Keratinocyte (primary cell): ENCODE results near the gene HELZ. TPM values are rescaled to one million over a fixed set of nuclear protein-coding genes. Genes with fewer than 3 reads are reported as not detected.

Source experiments
- DNase-seq: peaks from one replicate; pipeline ENCODE4 v3.0.0-alpha.2; 2011; ENCODE audit warnings: low read depth, missing footprints, low spot score
- FAIRE-seq: peaks from 2 replicates; lab custom pipeline; 2011; peaks lifted over from hg19 to GRCh38; lab: Jason Lieb, UNC
- H2AFZ ChIP-seq: 2 replicates; pipeline ENCODE4 v1.6.0; 2012; ENCODE audit warnings: low read length, control low read depth, inconsistent platforms; ENCODE audit not compliant: control insufficient read depth
- H3K27ac ChIP-seq: 2 replicates; pipeline ENCODE4 v1.5.1; 2011; ENCODE audit warnings: low read length; ENCODE audit not compliant: control insufficient read depth, insufficient read depth
- H3K27me3 ChIP-seq: 3 replicates; pipeline ENCODE4 v1.6.0; 2011; ENCODE audit warnings: low read length; ENCODE audit not compliant: control insufficient read depth, insufficient read depth; ENCODE audit errors: extremely low read depth
- H3K36me3 ChIP-seq, 2 experiments: 2 replicates in 1 of 2; 3 replicates in 1 of 2; pipeline ENCODE4 v1.5.1; 2011; ENCODE audit warnings: low read length in 2 of 2, mild to moderate bottlenecking in 1 of 2; ENCODE audit not compliant: control insufficient read depth in 2 of 2, insufficient read depth in 2 of 2; ENCODE audit errors: extremely low read depth in 1 of 2
- H3K4me1 ChIP-seq: 3 replicates; pipeline ENCODE4 v1.5.1; 2011; ENCODE audit warnings: low read length; ENCODE audit not compliant: control insufficient read depth, insufficient read depth; ENCODE audit errors: extremely low read depth
- H3K4me2 ChIP-seq: 3 replicates; pipeline ENCODE4 v1.6.0; 2011; ENCODE audit warnings: low read depth, low read length; ENCODE audit not compliant: control insufficient read depth, insufficient read depth; ENCODE audit errors: extremely low read depth
- H3K4me3 ChIP-seq, 3 experiments: fragments of 200-600 bp in 1 of 3; sonication (generic) in 1 of 3; 2 replicates in 2 of 3; 3 replicates in 1 of 3; pipeline ENCODE4 v1.5.1; 2011 to 2016; ENCODE audit warnings: low read length in 3 of 3, mild to moderate bottlenecking in 3 of 3, control low read depth in 2 of 3, inconsistent platforms in 1 of 3, low read depth in 1 of 3, mixed read lengths in 1 of 3, mixed run types in 1 of 3, moderate library complexity in 1 of 3; ENCODE audit not compliant: control insufficient read depth in 2 of 3, insufficient read depth in 2 of 3; ENCODE audit errors: extremely low read depth in 1 of 3
- H3K79me2 ChIP-seq: 2 replicates; pipeline ENCODE4 v1.6.0; 2012; ENCODE audit warnings: low read length; ENCODE audit not compliant: control insufficient read depth, insufficient read depth
- H3K9ac ChIP-seq: 3 replicates; pipeline ENCODE4 v1.6.0; 2011; ENCODE audit warnings: low read length; ENCODE audit not compliant: control insufficient read depth, insufficient read depth; ENCODE audit errors: extremely low read depth
- H3K9me1 ChIP-seq: 3 replicates; pipeline ENCODE4 v1.6.0; 2011; ENCODE audit warnings: low read length; ENCODE audit not compliant: control insufficient read depth, insufficient read depth; ENCODE audit errors: extremely low read depth
- H3K9me3 ChIP-seq: 2 replicates; pipeline ENCODE4 v1.5.1; 2012; ENCODE audit warnings: low read depth, low read length; ENCODE audit not compliant: control insufficient read depth
- H4K20me1 ChIP-seq: 3 replicates; pipeline ENCODE4 v1.6.0; 2011; ENCODE audit warnings: low read length; ENCODE audit not compliant: control insufficient read depth, insufficient read depth; ENCODE audit errors: extremely low read depth
- EZH2 ChIP-seq: IDR thresholded peaks from one replicate; pipeline ENCODE4 v1.6.1; 2012; ENCODE audit warnings: inconsistent platforms, mild to moderate bottlenecking, low read length, moderate library complexity
- dilution Hi-C: fragments of 300-500 bp; cut with MboI; formaldehyde crosslinking; loops from one replicate; pipeline ENCODE4 v1.7.0; 2020; ENCODE audit warnings: low sequenced_read_pairs; ENCODE audit not compliant: extremely low pct_ligation_motif_present
- polyA plus RNA-seq, 5 experiments: library from polyadenylated mRNA; depleted of rRNA in 3 of 5; stranded (reverse) in 3 of 5; stranded (forward) in 1 of 5; unstranded in 1 of 5; fragments of >200 nt; gene quantifications; 1 replicate in 1 of 5; 2 replicates in 3 of 5; 3 replicates in 1 of 5; pipeline versions ENCODE4 v1.2.1 to v1.2.3, GENCODE V29; 2011 to 2012; ENCODE audit warnings: missing spikeins in 2 of 5, low read depth in 1 of 5, low replicate concordance in 1 of 5
- TF ChIP-seq, protein P1 (sequence below), 3 experiments: IDR thresholded peaks in 1 of 3; conservative IDR thresholded peaks in 1 of 3; optimal IDR thresholded peaks in 1 of 3; 2 replicates in 2 of 3; 3 replicates in 1 of 3; pipeline versions ENCODE3 to v1.5.1; 2011; ENCODE audit warnings: low read length in 3 of 3, mild to moderate bottlenecking in 3 of 3, moderate library complexity in 2 of 3, control low read depth in 1 of 3, inconsistent platforms in 1 of 3; ENCODE audit not compliant: insufficient read depth in 2 of 3; ENCODE audit errors: extremely low read depth in 1 of 3

HELZ gene
- polyA plus RNA-seq, 1 donor (not counting 4 experiments of a cell fraction or from before 2014, with no cell fraction given): 18.2 TPM

DNA sequence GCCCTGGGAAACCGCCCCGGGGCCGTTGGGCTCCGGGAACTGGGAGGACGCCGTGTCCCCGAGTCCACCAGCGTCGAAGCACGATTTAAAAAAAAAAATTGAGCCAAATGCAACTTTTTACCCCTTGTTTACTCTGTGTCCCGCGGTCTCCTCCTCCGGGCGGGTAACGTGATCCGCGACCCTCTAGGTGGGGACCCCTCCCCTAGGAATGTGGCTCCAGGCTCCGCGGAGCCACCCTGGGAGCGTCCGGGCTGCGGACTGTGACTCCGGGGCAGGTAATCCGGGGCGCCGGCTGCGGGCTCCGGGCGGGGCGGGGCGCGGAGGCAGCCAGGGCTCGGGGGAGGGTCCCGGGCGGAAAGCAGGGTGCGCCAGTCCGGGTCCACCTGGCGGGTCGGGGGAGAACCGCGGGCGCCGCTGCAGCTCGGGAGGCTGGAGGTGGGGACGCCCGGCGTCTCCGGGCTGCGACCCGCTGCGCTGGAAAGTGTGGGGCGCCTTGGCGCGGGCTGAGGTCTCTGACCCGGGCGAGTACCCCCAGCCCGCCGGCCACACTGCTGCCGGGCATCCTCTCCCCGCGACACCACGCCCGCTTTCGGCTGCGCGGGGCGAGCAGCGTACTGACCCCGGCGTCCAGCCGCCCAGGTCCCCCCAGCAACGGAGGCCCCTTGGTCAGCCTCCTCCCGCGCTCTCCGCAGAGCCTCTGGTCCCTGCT, 852 bp upstream of the HELZ start:
- H3K9ac ChIP-seq: peak overlapping the region; percentile 95
- H3K4me1 ChIP-seq: peaks cover 27% of the 10 kb centered on the region
- peak overlapping the region; percentile 91 for H3K27ac ChIP-seq
- H3K36me3 ChIP-seq: peaks cover 0 to 3% of the 10 kb centered on the region in 2 experiments
- no peak for DNase-seq
- no peak for TF ChIP-seq EZH2
- TF ChIP-seq, protein P1, sequence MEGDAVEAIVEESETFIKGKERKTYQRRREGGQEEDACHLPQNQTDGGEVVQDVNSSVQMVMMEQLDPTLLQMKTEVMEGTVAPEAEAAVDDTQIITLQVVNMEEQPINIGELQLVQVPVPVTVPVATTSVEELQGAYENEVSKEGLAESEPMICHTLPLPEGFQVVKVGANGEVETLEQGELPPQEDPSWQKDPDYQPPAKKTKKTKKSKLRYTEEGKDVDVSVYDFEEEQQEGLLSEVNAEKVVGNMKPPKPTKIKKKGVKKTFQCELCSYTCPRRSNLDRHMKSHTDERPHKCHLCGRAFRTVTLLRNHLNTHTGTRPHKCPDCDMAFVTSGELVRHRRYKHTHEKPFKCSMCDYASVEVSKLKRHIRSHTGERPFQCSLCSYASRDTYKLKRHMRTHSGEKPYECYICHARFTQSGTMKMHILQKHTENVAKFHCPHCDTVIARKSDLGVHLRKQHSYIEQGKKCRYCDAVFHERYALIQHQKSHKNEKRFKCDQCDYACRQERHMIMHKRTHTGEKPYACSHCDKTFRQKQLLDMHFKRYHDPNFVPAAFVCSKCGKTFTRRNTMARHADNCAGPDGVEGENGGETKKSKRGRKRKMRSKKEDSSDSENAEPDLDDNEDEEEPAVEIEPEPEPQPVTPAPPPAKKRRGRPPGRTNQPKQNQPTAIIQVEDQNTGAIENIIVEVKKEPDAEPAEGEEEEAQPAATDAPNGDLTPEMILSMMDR (optimal IDR thresholded peaks at IDR 0.05 in 1 of 3, IDR thresholded peaks at IDR 0.05 in 1 of 3, conservative IDR thresholded peaks at IDR 0.05 in 1 of 3; ENCODE audit: extremely low read depth in 1 of 3, insufficient read depth in 2 of 3, low read length in 3 of 3): no peak
- dilution Hi-C loops: no loop called here
- peak overlapping the region; percentile 90 to 94 (median 93) for H3K4me3 ChIP-seq
- H4K20me1 ChIP-seq: no peaks in the 10 kb centered on the region
- no peaks in the 10 kb centered on the region for H3K9me1 ChIP-seq
- H3K9me3 ChIP-seq: no peaks in the 10 kb centered on the region
- FAIRE-seq: no peak
- H2AFZ ChIP-seq: peak overlapping the region; percentile 68
- H3K27me3 ChIP-seq: no peaks in the 10 kb centered on the region
- H3K79me2 ChIP-seq: peaks cover 39% of the 10 kb centered on the region
- H3K4me2 ChIP-seq: peak overlapping the region; percentile 86

DNA sequence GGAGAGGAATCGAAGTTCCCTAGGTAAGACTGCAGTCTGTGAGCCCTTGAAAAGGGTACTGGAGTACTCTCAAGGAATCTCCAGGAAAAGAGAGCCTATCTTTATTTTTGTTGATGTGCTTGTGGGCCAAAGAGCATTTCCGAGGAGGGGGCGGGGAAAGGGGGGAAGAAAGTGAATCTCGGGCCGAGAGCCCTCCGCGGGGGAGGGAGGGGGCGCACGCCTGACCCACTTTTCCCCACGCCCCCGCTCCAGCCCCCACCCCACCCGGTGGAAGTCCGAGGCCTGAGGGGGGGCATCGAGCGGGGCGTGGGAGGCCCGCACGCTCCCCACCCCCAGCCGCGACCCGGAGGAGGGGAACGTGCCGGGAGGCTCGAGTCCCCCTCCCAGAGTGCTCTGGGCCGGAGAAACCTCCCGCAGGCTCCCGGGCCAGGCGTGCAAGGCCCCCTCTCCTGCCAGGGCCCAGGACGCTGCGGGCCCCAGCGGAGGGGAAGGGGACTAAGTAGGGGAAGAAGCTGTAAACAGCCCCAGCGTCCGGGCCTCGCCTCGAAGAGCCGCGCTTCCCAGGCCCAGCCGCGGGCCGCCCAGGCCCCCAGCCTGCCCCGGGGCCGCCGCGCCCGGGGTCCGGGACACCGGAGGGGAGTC, 444 bp downstream of the HELZ start:
- Histone ChIP-seq H3K4me1 (peaks cover 27% of the 10 kb centered on the region), H3K79me2 (peaks cover 47% of the 10 kb centered on the region)

More for the DNA sequence above, 444 bp downstream of the HELZ start:
- Histone ChIP-seq H3K4me3 (peak overlapping the region; percentile 90 to 94 (median 93)), H3K4me2 (peak overlapping the region; percentile 92), H3K27me3 (no peaks in the 10 kb centered on the region), H3K9me3 (no peaks in the 10 kb centered on the region), H2AFZ (peak overlapping the region; percentile 22), H3K36me3 (peaks cover 0 to 3% of the 10 kb centered on the region in 2 experiments), H3K9me1 (no peaks in the 10 kb centered on the region), H3K9ac (peak overlapping the region; percentile 95), H3K27ac (peak overlapping the region; percentile 91), H4K20me1 (no peaks in the 10 kb centered on the region)
- DNase-seq (no peak), FAIRE-seq (no peak)
- TF ChIP-seq, protein P1 (optimal IDR thresholded peaks at IDR 0.05 in 1 of 3, IDR thresholded peaks at IDR 0.05 in 1 of 3, conservative IDR thresholded peaks at IDR 0.05 in 1 of 3; ENCODE audit: extremely low read depth in 1 of 3, insufficient read depth in 2 of 3, low read length in 3 of 3): no peak
- no peak for TF ChIP-seq EZH2
- dilution Hi-C loops: no loop called here
